GM21381 (cell line): ENCODE results near the gene BCAR3.

ENCODE experiments used
- ATAC-seq: cut with Tn5 transposase; IDR thresholded peaks from one replicate; pipeline ENCODE4 v1.9.1; 2021; ENCODE audit warnings: mild to moderate bottlenecking, moderate library complexity; ENCODE audit not compliant: unreplicated experiment

Gene BCAR3

DNA sequence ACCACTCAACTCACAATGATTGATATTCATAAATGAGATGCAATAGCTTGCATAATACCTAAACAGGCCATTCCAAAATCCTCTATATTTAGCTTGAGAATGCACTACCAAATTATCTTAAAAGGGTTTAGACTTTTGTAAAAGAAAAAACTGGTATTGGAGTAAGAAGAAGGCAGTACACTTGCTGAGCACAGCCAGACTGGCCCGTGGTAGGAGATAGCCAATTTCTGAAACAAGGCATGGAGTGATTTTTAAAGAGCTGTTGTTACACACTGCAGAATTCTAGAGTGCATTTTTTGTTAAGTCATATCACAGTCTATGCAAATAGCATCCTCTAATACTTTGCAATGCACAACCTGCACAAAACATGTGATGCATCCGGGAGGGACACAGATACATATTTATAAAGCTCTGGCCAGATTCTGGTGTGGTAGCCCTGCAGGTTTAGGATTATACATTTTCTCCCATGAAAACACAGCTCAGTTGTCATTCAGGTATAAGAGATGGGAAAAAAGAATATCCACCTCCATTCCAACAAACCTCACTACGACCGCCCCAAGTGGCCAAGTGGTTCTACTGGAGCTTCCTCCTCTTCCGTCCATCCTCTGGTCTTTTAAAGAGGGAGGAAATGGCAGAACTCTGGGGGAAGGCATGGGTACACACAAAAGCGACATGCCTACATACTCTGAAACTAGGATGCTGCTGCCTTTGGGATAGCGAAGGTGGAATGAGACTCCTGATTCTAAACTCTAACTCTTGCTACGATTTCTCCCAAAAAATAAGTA lies 40.8 kb downstream of the BCAR3 start:
- ATAC-seq, result no peak

DNA sequence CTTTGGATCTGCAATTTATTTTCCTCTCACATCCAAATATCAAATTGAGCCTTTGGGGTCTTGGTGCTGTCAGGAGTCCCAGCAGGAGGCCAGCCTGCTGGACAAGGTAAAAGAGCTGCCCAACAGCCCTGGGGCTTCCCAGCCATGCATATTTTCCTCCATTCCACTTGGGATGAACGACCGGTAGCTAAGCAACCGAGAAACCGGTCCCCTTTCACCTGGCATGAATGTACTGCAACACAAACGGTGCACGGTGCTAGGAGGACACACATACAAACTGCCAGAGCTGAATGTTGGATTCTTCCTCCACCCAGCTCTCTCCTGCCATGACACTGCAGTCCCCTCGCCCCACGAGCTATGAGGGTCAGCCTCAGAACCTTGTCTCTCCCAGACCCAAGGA lies 42.7 kb downstream of the BCAR3 start:
- ATAC-seq, result no peak

DNA sequence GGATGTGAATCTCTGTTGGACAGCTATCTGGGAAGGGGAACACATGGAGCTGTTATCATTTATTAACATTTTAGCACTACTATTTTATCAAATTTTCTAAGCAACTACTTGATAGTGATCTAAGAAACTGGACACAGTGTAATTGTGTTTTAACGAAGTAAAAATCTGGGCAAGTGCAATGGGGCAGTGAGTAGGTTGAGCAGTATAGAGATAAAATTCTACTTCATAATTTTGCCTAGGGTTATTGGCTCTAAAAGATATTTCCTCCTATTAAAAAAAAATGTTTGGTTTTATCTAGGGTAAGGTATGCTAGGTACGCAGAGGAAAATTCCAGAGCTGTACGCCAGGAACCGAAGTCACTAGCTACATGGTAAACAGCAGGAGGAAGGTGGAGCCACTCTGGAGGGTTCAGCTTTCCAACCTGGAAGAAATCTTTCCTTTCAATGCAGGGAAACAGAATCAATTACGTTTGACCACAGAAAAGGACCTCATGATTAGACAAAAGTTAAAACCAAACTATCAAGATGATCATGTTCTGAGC lies 43.3 kb downstream of the BCAR3 start:
- no peak for ATAC-seq

DNA sequence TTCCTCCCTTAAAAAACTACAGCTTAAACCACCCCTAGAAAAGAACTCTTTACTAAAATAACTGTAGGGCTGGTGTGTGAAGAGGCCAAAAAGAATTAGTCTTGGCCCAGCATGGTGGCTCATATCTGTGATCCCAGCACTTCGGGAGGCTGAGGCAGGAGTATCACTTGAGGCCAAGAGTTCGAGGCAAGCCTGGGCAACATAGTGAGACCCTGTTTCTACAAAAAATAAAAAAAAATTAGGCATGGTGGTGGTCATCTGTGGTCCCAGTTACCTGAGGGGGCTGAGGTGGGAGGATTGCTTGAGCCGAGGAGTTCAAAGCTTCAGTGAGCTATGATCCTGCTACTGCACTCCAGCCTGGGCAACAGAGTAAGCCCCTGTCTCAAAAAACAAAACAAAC lies 44.9 kb downstream of the BCAR3 start:
- ATAC-seq, result no peak

DNA sequence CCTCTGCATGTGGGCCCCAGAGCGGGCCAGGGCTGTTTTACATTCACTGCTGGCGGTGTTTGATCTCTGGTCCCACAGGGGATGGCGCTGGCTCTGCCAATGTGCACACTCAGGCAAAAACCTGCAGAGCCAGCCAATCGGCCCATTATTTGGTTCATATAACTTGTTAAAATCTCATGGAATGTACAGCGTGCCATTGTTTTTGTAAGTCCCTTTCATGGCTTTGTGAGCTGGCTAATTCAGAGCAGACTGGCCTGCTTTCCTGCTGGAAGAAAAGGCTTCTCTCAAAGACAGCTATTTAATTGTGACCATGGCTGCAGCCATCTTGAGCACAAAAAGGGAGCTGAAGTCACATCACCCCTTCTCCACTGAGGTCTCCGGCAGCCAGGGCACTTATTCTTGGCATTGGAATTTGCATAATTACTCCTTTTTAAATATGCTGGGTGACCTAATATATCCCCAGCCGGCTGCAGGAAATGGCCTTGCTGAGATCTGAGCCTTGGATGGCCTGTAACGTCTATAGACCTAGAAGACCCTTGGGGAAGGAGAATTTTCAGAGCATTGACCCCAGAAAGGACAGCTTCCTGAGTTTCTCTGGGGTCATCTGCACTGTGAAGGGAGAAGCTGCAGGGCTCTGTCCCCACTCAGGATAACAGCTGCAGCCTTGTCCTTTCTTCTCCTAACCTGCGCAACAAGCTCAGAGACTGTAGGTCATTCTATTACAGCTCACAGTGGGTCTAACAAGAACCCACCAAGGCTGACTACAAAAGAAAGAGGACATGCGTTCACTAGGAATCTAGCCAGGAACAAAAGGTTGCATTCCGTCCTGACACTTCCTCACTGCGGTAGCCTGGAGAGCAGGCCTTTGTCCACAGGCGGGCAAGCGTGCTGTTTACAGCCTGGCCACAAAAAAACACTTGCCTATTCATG lies 45.8 kb downstream of the BCAR3 start:
- ATAC-seq, result no peak

DNA sequence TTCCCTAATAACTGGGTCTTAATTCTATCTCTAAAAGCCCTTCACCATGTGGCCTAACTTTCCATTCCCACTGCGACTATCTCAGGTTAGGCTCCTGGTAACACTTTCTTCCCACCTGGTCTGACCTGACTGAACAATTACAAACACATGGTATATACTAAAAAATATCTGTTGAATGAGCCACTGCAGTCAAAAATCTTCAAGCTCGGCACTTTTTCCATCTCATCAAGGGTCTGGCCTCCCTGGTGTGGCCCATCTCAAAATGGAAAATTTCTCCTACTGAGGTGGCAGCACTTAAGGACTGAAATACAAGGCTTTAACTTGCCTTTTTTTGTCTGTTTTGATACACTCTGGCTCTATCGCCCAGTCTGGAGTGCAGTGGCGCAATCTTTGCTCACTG lies 48.3 kb downstream of the BCAR3 start:
- no peak for ATAC-seq

DNA sequence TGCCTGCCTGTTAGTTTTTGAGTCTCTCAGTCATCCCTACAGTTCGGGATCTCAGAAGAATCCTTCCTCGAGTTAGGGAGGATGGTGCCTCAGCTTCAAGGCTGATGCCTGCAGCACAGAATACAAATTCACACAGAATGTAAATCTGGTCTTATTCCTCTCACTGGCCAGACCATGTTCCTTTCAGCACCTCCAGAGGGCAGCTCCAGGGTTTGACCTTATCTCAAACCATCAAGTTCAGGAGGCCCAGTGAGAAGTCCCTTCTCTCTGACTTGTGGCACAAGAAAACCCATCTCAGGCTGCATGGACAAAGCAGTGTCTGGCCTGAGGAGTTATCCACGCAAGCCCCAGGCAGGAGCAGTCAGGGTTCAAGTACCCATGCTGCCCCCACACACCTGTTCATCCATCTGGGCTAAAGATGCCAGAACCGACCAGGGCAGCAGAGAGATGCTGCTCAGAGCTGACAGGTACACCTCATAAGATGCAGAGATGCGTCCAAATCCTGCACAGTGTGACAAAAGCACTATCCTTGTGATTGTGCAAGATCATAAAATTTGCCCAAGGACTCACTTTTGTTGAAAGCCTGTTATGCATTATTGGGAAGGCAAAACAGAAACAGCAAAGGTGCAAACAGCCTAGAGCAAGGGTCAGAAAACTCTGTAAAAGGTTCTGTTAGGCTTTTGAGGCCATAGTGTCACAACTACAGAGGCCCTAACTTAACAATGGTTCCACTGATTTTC lies 49.8 kb downstream of the BCAR3 start:
- ATAC-seq, result no peak

DNA sequence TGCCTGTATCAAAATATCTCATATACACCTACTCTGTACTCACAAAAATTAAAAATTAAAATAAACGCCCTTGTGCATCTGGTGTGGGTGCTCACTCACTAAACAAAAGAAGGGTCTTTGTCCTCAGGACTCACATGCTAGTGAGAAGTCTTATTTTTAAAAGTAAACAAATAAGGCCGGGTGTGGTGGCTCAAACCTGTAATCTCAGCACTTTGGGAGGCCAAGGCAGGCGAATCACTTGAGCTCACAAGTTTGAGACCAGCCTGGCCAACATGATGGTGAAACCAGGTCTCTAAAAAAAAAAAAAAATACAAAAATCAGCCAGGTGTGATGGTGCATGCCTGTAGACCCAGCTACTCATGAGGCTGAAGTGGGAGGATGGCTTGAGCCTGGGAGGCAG lies 51.5 kb downstream of the BCAR3 start:
- ATAC-seq, result no peak

DNA sequence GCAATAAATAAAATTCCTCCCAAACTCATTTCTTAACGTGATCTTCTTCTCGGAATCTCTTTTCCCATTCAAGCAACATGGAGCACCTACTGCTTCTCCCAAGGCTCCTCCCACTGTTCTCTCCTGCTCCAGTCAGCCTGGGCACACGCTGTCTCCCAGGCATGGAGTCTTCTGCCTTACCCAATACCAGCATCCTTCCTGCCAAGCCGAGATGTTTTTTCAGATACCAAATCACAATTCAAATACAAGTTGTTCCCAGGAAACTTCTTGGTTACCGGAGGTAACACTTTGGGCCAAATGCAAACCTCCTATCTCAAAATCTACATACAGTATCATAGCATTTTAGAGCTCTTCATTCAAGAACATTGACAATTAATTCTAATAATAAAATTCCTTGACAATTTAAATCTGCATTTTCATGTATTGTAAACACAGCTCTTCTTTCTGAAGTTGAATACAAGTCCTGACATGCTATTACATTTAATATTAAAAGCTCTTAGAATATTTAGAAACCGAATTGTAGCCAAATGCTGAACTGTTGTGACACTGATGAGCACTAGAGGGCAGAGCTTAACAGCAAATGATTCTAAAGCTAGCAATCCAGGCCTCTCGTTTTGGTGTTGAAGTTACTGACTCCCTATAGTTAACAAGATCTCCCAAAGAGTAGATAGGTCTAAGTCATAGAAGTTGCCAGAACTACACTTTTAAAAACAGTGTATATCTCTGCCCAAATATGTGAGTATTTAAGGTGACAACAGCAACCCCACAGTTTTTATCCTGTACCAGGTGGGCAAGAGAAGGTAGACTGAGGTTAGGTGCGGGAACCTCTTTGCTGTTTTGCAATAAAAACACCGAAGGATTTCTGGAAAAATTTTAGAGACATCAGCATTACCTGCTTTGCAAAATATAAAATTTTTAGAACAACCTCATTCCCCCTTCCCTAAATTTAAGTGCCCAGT lies 52.3 kb downstream of the BCAR3 start:
- ATAC-seq, result no peak

DNA sequence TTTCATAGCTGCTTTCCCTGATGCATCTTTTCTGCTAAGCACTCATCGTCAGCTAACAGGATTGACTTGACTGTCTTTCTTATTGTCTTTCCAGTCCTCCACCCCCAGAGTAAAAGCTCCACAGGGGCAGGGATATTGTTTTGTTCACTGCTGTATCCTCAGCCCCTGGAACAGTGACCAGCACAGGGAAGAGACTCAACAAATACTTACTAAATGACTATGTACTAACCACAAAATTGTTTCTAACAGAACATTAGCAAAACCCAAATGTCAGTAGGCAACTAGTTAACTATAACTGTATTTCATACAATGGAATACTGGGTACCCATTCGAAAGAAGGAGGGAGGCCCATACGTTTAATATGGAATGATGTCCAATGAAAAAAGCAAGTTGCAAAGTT lies 53.0 kb downstream of the BCAR3 start:
- ATAC-seq, result no peak

DNA sequence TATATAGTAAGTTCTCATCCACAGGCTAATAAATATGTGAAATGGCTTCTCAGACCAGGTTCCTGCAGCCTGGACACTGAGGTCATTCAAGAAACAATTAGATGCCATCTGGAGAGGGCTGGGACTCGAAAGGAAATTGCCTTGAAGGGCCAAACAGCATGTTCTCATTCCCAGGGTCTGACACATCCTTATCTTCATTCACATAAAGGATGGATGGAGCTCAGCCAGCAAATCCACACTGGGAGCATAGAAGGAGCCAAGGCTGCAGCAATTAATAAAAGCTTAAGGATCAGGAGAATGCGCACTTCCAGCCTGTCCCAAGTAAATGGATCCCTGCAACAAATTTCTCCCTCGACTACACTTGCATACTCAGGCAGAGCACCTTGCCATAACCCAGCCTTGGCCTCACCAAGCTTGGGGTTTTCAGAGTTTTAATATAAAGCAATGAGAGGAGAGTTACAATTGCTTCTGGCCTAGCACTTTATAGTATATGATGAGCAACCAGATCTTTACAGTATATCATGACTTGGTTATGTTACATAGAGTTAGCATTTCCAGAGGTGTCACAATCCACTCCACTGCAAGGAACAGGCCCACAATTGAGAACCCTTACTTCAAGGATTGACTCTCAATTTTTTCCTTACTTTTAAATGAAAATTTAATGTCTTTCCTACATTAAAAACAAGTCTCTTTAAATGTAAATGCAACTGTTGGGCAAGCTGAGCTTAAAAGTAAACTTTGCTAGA lies 55.9 kb downstream of the BCAR3 start:
- no peak for ATAC-seq

DNA sequence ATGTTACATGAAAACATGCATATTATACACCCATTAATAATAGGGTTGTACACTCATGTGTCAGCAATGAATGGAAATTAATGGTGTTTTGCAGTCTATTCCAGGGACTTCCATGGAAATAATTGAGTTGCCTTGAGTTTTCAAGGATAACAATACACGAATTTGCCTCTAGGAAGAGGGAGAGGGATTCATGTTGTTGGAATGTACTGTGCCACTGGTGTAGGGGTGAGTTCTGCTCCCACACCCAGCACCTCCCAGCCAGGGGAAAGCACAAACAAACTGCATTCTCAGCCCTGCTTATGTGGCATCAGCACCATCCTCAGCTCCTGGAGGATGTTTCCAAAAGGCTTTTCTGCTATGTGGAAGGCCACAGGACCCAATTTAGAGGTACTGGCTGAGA lies 57.8 kb downstream of the BCAR3 start:
- ATAC-seq, result no peak

DNA sequence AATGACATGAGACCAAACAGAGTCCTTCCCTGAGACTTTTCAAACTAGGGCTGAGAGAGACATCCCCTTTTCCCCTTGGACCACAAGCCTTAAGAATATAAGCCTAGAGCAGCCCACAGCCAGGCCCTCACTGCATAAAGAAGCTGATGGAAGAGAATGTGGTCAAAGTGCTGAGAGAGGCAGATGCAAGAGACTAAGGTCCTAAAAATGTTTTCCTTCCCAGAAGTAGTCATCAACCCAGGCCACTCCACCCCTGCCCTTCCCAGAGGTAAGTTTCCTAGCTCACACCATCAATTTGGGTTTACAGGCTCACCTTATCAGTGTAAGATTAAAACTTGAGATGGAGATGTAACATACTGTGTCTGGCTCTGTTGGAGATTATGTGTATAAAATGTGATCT lies 58.2 kb downstream of the BCAR3 start:
- no peak for ATAC-seq

DNA sequence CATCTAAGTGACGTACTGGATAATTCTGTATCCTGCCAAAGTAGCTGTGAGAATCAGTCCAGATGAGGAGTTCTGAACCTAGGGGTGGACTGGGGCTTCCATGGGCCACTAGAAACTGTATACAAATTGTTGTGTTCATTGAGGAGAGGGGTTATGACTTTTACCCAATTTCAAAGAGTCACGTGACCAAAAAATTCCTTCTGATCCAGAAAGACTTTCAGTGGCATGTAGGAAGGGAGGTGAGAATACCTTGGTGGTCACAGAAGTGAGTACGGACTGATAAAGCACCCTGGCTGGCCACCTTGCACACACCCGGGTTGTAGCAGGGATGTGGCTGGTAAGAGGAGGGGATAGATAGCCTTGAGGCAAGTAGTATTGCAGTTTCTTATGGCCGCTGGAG lies 60.4 kb downstream of the BCAR3 start:
- no peak for ATAC-seq

DNA sequence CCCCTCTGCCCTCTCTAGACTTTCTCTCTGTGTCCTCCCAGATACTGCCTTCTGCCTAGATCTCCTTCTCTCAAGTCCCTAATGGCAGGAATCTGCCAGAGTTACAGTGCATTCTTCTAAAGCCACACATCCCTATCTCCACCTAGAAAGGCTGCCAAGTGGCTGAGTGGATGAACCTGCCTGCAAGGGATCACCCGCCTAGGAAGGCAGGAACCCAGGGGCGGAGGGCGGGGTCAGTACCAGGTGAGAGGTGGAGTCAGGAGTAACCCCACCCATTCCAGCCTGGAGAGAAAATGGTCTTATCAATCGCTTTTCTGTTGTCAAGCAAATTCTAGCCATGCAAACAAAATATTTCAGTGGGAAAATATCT lies 60.8 kb downstream of the BCAR3 start:
- no peak for ATAC-seq

DNA sequence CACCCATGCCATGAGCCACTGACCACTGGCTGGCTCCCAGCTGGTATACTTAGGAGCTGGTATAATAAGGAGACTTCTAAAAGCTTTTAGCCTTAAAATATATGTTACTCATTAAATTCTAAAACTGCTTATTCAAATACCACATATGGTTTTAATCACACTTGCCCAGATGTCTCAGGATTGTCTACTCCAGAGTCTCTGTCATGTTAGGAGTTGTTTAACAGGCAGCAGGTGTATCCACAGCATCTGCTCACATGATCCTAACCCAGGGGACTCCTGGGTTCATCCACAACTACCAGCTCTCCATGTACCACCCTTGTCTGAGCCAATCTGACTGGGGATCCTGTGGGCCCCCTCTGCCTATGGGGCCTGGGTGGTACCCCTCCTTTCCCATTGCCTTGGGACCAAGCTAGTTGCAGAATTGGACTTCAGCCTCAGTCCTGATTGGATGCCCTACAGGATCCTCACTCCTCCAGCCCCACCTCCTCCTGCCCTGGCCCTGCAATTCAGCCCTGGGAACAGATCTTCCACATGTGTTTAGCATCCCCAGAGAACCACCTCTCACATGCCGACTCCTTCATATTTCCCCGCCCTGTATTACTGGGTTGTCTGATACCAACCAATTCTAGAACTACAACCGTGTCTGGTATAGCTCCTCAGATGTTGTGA lies 61.3 kb downstream of the BCAR3 start:
- no peak for ATAC-seq

DNA sequence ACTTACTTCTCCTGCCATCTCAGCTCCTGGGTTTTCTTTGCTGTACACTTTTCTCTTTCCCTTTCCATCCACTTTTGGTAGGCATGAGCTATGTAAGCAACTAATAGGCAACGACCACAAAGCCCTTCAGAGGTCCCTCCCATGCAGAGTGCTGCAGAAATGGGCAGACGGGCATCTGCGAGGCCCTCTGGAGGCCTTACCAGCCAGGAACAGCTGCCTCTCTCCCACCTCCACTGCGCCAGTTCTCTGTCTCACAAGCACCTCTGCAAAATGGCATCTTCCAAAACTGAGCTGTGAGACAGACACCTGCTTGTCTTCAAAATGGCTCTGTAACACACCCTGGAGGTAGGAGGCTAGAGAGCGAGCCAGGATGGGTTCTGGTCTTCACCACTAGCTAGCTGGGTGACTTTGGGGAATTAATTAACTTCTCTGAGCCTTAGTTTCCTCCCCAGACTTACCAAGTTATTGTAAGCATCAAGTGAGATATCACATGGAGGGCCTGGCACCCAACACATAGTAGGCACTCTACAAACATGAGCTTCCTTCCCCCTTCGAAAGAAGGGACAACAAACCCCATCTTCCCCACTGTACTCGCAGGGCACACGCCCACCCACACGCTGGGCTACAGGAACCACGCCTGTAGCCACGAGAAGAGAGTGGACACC lies 62.0 kb downstream of the BCAR3 start:
- ATAC-seq, result no peak
